Activated T-cell treated with anti-CD3 and anti-CD28 coated beads, Interleukin-2, amount 50 U/mL, for 48 hours (primary cell): ENCODE results near the gene S100A8.
"Not testable (repeated sequence)": the region's sequence is repeated elsewhere in the genome, so short reads cannot be mapped to it uniquely, and the experiment has no call there.

Experiments
- DNase-seq, 2 experiments: peaks; one replicate each; pipeline ENCODE4 v3.0.0-alpha.2; 2020

The S100A8 gene

GRCh38 chr1:153360592-153361479 lies 30.0 kb downstream of the S100A8 start:
- DNase-seq = no peak

- DNase-seq = no peak
These were observed 30.7 kb downstream of the S100A8 start for GRCh38 chr1:153360190-153360589.

DNA sequence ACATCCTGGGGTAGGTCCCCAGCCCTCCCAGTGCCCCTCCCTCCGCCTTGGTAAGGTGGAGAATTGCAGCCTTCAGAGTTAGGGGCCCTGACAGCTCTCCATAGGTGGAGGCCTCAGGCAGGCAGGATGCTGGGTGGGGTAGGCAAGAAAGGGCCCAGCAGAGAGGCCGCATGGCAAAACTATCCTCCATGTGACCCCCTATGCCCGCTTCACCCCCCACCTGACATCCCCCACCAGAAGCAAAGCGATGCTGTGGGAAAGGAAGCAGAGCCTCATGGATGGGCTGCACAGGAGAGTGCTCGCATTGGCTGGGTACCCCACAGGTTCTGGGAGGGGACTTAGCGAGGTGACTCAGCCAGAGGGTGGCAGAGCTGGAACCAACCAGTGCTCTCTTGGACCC lies 31.6 kb downstream of the S100A8 start:
- no peak for DNase-seq

GRCh38 chr1:153358691-153358975 lies 32.2 kb downstream of the S100A8 start:
- DNase-seq = no peak

- DNase-seq = no peak
These were observed 32.8 kb downstream of the S100A8 start, which contains the start of gene S100A9 for GRCh38 chr1:153357853-153358690. TSS of gene S100A9 (plus strand) at chr1:153357854. CDS start at chr1:153358284, 430 bp downstream.

DNA sequence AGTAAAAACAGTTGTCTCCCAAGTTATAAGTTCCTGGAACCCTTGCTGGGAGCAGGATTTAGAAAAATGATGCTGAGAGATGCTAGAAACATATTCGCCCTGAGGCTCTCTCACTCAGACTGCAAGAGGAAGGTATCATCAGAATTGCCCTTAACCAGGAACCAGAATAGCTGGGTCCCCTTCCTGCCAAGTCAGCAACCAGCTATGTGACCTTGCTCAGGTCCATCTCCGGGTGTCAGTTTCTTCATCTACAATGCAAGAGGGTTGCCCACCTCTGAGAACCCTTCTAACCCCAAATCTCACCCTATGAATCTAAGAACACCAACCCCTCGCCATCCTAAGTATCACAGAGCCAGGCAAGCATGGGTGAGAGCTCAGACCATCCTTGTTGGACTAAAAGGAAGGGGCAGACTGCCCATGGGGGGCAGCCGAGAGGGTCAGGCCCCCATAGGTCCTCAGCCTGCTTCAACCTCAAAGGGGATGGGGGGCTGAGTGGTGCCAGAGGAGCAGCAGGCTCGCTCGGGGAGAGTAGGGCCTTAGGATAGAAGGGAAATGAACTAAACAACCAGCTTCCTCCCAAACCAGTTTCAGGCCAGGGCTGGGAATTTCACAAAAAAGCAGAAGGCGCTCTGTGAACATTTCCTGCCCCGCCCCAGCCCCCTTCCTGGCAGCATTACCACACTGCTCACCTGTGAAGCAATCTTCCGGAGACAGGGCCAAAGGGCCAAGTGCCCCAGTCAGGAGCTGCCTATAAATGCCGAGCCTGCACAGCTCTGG lies 33.6 kb downstream of the S100A8 start:
- no peak for DNase-seq

DNA sequence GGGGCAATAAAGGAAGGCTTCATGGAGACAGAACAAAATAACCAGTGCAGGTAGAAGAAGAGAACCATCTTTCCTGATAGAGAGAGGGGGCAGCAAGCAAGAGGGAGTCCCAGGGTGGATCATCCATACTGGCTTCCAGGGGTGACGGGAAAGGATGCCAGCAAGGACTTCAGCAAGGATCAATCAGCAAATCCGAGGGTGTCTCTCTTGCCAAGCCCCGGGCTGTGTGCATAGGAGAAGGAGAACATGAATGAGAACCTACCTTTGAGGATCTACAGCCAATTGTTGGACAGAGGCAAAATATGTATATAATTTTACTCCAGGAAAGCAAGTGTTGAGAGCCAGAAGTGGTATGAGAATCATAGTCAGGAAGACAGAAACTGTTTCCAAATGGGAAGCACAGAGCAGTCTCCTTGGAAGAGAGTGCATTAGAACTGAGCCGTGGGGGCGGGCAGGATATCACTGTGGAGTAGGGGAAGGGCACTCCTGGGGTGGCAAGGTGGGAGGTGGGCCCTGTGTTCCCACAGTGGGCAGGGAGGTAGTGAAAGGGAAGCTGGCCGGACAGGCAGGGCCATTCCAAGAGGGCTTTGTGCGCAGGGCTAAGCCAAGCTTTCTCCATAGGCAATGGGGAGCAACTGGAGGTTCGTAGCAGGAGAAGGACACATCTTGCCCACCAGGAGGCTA lies 34.3 kb downstream of the S100A8 start:
- DNase-seq = no peak

DNA sequence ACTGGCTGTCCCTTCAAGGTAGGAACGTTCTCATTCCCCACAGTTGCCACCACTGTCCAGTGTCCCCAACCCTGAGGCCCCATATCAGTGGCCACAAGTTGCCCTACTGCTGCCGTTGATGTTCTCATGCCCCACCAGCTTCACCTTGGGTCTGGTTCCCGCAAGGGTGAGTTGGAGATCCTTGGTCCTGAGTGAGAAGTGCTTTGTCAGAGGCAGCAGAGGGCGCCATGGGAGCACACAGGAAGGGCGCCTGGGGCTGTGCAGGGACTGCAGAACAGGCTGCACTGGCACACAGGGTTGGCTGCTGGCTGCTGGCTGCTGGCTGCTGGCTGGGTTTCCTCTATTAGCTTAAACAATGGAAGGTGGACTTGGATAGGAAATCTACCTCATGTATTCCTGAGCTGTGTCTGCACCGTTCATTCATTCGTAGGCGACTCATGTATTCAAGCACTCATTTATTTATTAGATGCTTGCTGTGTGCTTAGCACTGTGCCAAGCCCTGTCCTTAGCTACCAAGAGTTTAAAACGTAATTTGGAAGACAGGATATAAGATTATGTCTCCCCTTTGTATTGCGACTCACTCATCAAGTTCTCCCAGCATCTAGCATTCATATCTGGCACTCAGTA lies 35.3 kb downstream of the S100A8 start:
- peak; percentile 49 to 59 for DNase-seq

- no peak for DNase-seq
These were observed 36.2 kb downstream of the S100A8 start for GRCh38 chr1:153354515-153355193.

DNA sequence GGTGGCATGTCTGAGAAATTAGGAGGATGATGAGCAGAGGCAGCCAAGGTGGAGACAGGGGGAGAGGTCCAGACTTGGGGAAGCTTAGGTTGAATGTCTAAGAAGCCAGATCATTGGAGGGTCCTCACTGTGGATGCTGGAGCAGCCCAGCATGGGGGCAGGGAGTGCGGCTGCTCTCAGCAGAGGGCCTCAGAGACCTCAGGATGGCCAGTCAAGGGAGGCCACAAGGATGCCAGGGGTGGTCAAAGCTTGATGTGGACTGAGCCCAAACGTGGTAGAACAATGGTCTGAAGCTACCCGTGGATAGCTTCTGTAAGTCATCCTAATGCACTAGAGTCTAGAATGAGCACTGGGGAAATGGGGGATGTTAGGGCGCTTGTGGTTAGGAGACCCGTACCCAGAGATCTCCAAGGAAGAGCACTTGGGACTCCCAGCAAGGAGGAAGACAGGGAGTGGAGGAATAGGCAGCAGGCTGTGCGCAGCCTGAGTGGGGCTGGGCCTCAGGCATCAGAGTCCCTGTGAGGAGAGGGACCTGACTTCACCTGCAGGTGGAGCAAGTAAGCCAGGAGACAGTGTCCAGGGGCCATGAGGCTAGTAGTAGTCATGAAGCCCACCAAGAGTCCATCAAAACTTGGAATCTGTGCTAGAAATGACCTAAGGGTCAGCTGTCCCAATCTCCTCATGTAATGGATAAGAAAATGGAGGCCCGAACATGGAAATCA lies 37.5 kb downstream of the S100A8 start:
- no peak for DNase-seq

GRCh38 chr1:153352523-153352922 lies 38.4 kb downstream of the S100A8 start:
- peak; percentile 60 to 65 for DNase-seq

GRCh38 chr1:153350321-153350957 lies 40.4 kb downstream of the S100A8 start:
- no peak for DNase-seq

DNA sequence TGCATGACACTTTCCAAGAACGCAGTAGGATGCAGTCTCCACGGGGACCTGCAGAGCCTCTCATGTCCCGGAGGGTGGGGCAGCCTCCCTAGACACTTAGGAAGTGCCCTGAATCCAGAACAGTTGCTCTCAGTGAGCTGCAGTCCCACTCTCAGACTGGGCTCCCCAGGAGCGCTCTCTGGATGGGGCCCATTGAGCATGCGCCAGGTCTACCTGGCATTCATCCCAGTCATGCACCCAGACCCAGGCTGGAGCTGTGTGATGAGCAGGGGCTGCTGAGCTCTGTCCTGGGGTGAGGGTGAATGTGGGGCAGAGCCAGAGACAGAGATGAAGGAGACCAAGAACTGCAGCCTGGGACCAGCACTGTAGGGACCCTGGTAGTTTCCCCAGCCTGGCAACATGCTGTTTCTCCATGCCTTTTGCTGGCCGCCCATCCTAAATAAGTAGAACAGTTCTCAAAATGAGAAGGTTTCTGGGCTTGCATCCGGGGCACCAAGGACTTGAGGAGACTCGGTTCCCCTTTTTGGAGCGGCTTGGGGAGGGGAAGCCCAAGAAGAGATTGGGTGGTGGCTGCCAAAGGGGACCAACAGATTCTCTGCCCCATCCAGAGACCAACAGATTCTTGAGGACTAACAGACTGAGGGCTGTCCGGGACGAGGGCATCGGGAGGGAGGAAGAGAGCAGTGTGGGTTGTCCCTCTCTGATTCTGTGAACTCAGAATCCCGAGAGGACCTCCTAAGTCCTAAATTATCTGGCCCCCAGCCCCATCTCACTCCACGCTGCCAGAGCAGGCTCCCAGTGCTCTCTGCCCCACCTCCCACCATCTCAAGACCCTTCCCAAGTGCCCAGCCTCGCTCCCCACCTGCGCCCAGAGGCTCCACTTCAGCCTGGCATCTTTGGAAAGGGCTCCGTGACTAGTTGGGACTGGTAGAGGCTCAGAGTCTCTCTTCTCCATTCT lies 41.2 kb downstream of the S100A8 start:
- no peak for DNase-seq

DNA sequence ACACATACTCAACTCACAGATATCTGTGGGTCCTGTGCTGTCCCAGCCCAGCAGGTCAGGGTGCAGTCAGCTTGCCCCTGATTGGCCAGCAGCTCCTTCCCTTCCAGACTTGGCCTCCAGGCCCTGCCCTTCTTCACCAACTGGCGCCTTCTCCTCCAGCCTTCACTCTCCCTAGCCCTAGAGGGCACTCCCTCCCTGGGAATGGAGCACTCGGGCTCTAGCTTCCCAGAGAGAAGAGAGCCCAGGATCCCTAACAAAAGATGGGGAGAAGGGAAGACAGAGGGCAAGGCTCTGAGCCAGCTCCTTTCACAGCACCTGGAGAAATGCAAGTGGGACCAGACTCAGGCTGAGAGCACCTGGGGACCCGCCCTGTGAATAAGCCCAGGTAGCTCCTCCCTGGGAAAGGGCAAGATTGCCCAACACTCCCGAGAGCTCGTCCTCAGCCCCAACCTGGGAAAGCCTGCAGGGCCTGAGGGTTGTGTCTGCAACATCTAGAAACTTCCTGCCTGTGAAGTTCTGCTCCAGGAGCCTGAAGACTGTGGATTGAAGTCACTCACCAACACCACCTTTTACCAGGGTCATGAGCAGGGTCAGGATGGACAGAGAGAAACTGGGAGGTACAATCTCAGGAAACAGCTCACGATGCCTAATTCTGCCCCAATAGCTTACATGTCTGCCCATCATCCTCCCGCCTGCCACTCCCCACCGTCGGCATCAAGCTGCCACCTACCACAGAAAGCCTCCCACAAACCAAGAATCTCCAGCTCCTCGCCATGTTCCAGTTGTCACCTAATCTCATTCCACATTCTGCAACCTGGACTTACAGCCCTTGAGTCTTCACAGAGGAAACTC lies 42.1 kb downstream of the S100A8 start, which contains the start of gene PGLYRP4:
PGLYRP4 (minus strand) TSS at position 331 of the 852 bp plus-strand sequence. CDS start 909 bp downstream, outside the sequence.
- DNase-seq = no peak

DNA sequence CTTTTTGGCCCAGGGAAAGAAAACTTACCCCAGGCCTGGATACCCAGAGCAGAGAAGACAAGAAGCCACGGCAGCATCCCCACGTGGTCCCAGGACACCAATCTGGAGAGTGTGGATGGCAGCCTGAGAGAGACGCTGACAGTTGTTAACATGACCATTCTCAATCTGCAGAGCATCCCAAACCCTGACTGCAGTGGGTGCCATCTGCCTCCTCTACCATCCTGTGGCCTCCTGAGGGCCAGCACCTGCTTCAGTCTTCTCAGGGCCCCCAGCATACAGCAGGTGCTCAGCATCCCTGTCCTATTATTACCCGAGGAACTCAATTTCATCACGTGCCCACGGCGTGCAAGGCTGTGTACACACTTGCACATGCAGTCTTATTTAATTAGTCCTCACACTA lies 43.0 kb downstream of the S100A8 start:
- no peak for DNase-seq

DNA sequence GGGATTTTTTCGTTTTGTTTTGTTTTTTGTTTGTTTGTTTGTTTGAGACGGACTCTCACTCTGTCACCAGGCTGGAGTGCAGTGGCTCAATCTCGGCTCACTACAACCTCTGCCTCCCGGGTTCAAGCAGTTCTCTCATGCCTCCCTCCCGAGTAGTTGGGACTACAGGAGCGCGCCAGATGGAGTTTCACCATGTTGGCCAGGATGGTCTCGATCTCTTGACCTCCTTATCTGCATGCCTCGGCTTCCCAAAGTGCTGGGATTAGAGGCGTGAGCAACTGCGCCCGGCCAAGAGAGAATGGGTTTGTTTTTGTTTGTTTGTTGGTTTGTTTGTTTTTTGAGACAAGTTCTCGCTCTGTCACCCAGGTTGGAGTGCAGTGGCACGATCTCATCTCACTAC lies 43.8 kb downstream of the S100A8 start:
- DNase-seq = not testable (repeated sequence)

GRCh38 chr1:153346077-153346723 lies 44.7 kb downstream of the S100A8 start:
- DNase-seq = no peak
